RWPE2 (cell line): ENCODE measurements around the gene RTTN.

Experiments
- ATAC-seq: fragments of 200-7000 bp; cut with Tn5 transposase; 3 replicates; pipeline ENCODE4 v1.9.1; 2021; ENCODE audit warnings: low read depth
- DNase-seq: peaks from one replicate; pipeline ENCODE4 v3.0.0-alpha.2; 2020; ENCODE audit warnings: low spot score
- H3K27ac ChIP-seq: fragments of 450-650 bp; 2 replicates; pipeline ENCODE4 v1.5.1; 2017; ENCODE audit warnings: mild to moderate bottlenecking; ENCODE audit not compliant: poor library complexity, severe bottlenecking
- H3K27me3 ChIP-seq: fragments of 250-450 bp; sonication (Bioruptor Pico); 2 replicates; pipeline ENCODE4 v1.5.1; 2021; ENCODE audit warnings: mild to moderate bottlenecking, moderate library complexity; ENCODE audit not compliant: insufficient read depth, poor library complexity, severe bottlenecking
- H3K36me3 ChIP-seq: fragments of 250-450 bp; sonication (Bioruptor Pico); 2 replicates; pipeline ENCODE4 v1.5.1; 2020; ENCODE audit warnings: low read depth, mild to moderate bottlenecking, moderate library complexity
- H3K4me1 ChIP-seq: fragments of 250-450 bp; sonication (Bioruptor Pico); 2 replicates; pipeline ENCODE4 v1.5.1; 2021; ENCODE audit warnings: mild to moderate bottlenecking, moderate library complexity; ENCODE audit not compliant: insufficient read depth, poor library complexity, severe bottlenecking
- H3K4me3 ChIP-seq: fragments of 250-450 bp; sonication (Bioruptor Pico); 2 replicates; pipeline ENCODE4 v1.5.1; 2021; ENCODE audit warnings: mild to moderate bottlenecking, moderate library complexity; ENCODE audit not compliant: severe bottlenecking
- H3K9me3 ChIP-seq: fragments of 250-450 bp; sonication (Bioruptor Pico); 2 replicates; pipeline ENCODE4 v1.5.1; 2021; ENCODE audit warnings: mild to moderate bottlenecking, moderate library complexity; ENCODE audit not compliant: severe bottlenecking
- TF ChIP-seq, protein P1 (sequence below): fragments of 450-650 bp; IDR thresholded peaks from one replicate; pipeline ENCODE4 v1.5.1; 2017; ENCODE audit warnings: mild to moderate bottlenecking, moderate library complexity; ENCODE audit not compliant: poor library complexity, severe bottlenecking

The RTTN gene

DNA sequence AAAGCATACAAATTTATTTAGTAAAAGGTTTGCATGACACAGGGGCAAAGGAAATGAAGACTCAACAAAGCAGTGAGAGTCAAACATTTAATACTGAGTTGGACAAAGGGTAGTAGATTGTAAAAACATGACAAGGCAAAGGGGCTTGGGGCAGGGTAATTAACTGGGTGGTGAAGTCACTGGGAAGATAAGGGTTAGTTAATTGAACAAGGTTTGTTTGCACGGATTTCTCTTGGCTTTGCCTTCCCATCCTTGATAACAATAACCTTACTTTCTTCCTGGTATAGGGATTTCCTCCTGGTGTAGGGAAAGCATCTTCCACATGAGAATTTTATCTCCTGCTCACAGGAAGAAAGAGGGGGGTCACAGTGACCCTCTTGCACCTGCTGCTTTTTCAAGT is 26.8 kb upstream of the RTTN start:
- TF ChIP-seq, protein P1, sequence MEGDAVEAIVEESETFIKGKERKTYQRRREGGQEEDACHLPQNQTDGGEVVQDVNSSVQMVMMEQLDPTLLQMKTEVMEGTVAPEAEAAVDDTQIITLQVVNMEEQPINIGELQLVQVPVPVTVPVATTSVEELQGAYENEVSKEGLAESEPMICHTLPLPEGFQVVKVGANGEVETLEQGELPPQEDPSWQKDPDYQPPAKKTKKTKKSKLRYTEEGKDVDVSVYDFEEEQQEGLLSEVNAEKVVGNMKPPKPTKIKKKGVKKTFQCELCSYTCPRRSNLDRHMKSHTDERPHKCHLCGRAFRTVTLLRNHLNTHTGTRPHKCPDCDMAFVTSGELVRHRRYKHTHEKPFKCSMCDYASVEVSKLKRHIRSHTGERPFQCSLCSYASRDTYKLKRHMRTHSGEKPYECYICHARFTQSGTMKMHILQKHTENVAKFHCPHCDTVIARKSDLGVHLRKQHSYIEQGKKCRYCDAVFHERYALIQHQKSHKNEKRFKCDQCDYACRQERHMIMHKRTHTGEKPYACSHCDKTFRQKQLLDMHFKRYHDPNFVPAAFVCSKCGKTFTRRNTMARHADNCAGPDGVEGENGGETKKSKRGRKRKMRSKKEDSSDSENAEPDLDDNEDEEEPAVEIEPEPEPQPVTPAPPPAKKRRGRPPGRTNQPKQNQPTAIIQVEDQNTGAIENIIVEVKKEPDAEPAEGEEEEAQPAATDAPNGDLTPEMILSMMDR: no peak
- DNase-seq (no peak), ATAC-seq (no peak)
- H3K4me1 ChIP-seq: no peaks in the 10 kb centered on the region
- H3K27me3 ChIP-seq: no peaks in the 10 kb centered on the region
- H3K27ac ChIP-seq: no peak overlapping the region
- no peaks in the 10 kb centered on the region for H3K36me3 ChIP-seq
- H3K9me3 ChIP-seq: peaks cover 4% of the 10 kb centered on the region
- H3K4me3 ChIP-seq: no peak overlapping the region

DNA sequence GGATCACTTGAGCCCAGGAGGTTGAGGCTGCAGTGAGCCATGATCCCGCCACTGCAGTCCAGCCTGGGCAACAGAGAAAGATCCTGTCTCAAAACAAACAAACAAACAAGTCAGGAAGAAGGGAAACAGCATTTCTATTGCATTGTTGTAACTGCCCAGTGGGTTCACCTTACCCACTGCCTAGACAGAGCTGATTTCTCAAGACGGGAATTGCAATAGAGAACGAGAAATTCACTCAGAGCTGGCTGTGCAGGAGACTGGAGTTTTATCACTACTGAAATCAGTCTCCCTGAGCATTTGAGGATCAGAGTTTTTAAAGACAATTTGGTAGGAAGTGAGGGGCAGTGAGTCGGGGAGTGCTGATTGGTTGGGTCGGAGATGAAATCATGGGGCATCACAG is 24.2 kb upstream of the RTTN start:
- H3K27ac ChIP-seq: no peak overlapping the region

DNA sequence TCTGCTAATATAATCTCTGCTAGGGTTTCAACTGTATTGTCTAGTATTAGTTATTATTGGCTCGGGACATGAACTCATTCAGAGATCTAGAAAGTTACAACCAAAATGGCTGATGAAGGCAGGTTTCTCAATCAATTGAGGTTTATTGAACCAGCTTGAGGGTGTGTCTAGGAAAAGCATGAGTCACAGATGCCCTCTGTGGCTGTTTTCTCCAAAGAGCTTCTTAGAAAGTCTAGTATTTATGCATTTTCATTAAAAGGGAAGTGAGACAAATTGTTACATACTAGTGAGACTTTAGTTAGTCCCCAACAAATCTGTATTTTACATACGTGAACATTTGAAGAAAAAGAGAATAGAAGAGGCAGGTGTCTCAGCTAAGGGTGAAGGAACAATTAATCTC is 23.0 kb upstream of the RTTN start:
- no peaks in the 10 kb centered on the region for H3K4me1 ChIP-seq
- DNase-seq (no peak), ATAC-seq (peak; percentile 31; the same call in 1 of the 3 replicates)
- no peaks in the 10 kb centered on the region for H3K27me3 ChIP-seq
- no peak overlapping the region for H3K27ac ChIP-seq
- no peaks in the 10 kb centered on the region for H3K36me3 ChIP-seq
- no peak overlapping the region for H3K4me3 ChIP-seq
- TF ChIP-seq, protein P1: no peak
- peaks cover 4% of the 10 kb centered on the region for H3K9me3 ChIP-seq

More for the DNA sequence above, 24.2 kb upstream of the RTTN start:
- no peak for ATAC-seq
- Histone ChIP-seq H3K4me3 (no peak overlapping the region), H3K4me1 (no peaks in the 10 kb centered on the region), H3K9me3 (peaks cover 4% of the 10 kb centered on the region), H3K27me3 (no peaks in the 10 kb centered on the region), H3K36me3 (no peaks in the 10 kb centered on the region)
- DNase-seq: no peak
- TF ChIP-seq, protein P1: no peak

DNA sequence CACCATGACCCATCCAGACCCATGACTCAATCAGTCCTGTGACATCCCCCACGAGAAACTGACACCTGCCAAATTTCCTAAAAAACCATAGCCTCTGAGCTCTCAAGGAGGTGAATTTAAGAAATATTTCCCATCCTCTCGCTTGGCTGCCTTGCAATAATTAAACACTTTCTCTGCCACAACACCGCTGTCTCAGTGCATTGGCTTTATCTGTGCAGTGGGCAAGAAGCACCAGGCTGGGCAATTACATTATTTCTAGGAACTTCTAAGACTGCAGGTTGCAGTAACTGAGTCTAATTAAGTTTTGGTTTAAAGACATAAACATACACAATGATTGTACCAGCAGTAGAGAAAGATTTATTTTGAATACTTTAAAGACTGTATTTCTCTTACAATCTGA is 22.0 kb upstream of the RTTN start:
- TF ChIP-seq, protein P1: no peak
- no peak overlapping the region for H3K4me3 ChIP-seq
- H3K27me3 ChIP-seq: no peaks in the 10 kb centered on the region
- ATAC-seq (no peak), DNase-seq (no peak)
- no peaks in the 10 kb centered on the region for H3K4me1 ChIP-seq
- peaks cover 4% of the 10 kb centered on the region for H3K9me3 ChIP-seq
- no peaks in the 10 kb centered on the region for H3K36me3 ChIP-seq
- no peak overlapping the region for H3K27ac ChIP-seq

DNA sequence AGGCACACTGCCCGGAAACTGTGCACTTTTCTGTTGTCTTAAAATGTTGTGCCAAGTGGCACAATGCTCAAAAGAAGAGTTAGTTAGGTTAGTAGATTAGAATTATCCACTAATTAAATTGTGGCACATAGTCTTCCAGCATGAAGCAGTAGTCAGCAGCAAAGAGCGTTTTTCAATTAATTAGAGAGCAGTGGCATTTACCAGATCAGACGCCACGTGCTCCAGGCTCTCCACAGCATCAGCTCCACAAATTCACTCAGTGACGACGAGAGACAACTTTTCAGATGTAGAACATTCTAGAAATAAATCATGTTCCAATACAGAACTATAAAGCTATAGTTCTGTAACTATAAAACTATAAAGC is 16.4 kb upstream of the RTTN start:
- Histone ChIP-seq H3K27me3 (no peaks in the 10 kb centered on the region), H3K27ac (no peak overlapping the region), H3K4me3 (no peak overlapping the region), H3K9me3 (no peaks in the 10 kb centered on the region), H3K4me1 (no peaks in the 10 kb centered on the region), H3K36me3 (no peaks in the 10 kb centered on the region)
- no peak for ATAC-seq
- DNase-seq: no peak
- TF ChIP-seq, protein P1: no peak
